Activated CD4-positive, alpha-beta T cell treated with anti-CD3 and anti-CD28 coated beads for 36 hours (primary cell): Measurements from ENCODE around the gene RAP1GAP. TPM values are rescaled to one million over a fixed set of nuclear protein-coding genes. Genes with fewer than 3 reads are reported as not detected.
"Not testable (repeated sequence)": the region's sequence is repeated elsewhere in the genome, so short reads cannot be mapped to it uniquely, and the experiment has no call there.

ENCODE experiments used
- ATAC-seq: fragments of 200-7000 bp; cut with Tn5 transposase; one replicate; pipeline ENCODE4 v1.10.0; 2021; ENCODE audit warnings: mild to moderate bottlenecking, moderate library complexity
- CTCF ChIA-PET: fragments of 350-600 bp; sonication (Branson Sonifier 250); formaldehyde crosslinking; loops from one replicate; lab custom pipeline; 2021; ENCODE audit warnings: antibody characterized with exemption; lab: Charles Lee
- POLR2A ChIA-PET: fragments of 350-600 bp; sonication (Branson Sonifier 250); formaldehyde crosslinking; loops from one replicate; lab custom pipeline; 2021; ENCODE audit warnings: antibody characterized with exemption, inconsistent platforms; lab: Charles Lee
- DNase-seq: peaks from one replicate; pipeline ENCODE4 v3.0.0-alpha.2; 2020
- H3K27ac Mint-ChIP-seq: one replicate; pipeline ENCODE4 v1.8.0; 2021; ENCODE audit warnings: mixed read lengths
- H3K27me3 Mint-ChIP-seq: one replicate; pipeline ENCODE4 v1.8.0; 2021; ENCODE audit warnings: mixed read lengths
- H3K36me3 Mint-ChIP-seq: one replicate; pipeline ENCODE4 v1.8.0; 2021; ENCODE audit warnings: low read depth, mixed read lengths
- H3K4me1 Mint-ChIP-seq: one replicate; pipeline ENCODE4 v1.8.0; 2021; ENCODE audit warnings: mixed read lengths
- H3K4me3 Mint-ChIP-seq: one replicate; pipeline ENCODE4 v1.8.0; 2021; ENCODE audit warnings: mild to moderate bottlenecking, moderate library complexity, mixed read lengths
- H3K9me3 Mint-ChIP-seq: one replicate; pipeline ENCODE4 v1.8.0; 2021; ENCODE audit warnings: low read depth, mixed read lengths
- intact Hi-C, 2 experiments: fragments of 100-400 bp; cut with DNase I in 1 of 2; cut with micrococcal nuclease in 1 of 2; formaldehyde crosslinking; loops; one replicate each; pipeline versions ENCODE4 v1.14.2 to v1.15.1; 2022 to 2024; cut with DNase I, micrococcal nuclease
- total RNA-seq, 2 experiments: library from RNA; stranded (reverse); gene quantifications; one replicate each; pipeline ENCODE4 v1.2.3, GENCODE V29; 2021

Gene RAP1GAP
- total RNA-seq, 2 experiments from 2014 or later, result 2.1 to 2.5 TPM

DNA sequence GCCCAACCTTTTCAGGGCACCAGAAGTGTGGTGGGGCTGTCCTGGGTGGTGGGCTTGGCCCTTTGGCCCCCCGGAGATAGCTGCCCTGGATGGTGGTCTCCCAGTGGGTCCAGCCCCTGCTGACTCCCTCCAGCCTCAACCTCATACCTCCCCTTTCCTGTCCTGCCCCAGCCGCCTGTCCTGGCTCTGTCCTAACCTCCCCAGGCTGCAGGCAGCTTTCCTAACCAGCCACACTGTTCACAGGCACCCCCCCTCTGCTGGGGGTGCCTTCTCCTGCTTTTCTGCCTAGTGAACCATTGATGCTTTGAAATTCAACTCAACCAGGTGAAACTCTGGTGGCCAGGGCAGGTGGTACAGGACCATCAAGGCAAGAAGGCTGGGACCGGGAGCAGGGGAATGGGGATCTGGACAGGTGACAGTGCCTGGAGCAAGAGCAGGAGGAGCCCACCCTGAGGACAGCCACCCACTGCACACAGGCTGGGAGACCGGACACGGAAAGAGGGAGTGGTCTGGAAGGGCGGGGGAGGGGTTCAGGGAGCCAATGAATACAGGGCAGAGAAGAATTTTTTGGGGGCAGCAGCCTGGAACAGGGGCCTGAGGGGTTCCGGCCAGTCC lies 35.9 kb downstream of the RAP1GAP start:
- no peak for DNase-seq
- Mint-ChIP-seq H3K36me3 (no peaks in the 10 kb centered on the region), H3K27ac (no peak overlapping the region), H3K27me3 (peaks cover 4% of the 10 kb centered on the region), H3K4me1 (no peaks in the 10 kb centered on the region), H3K9me3 (no peaks in the 10 kb centered on the region), H3K4me3 (no peak overlapping the region)
- no peak for ATAC-seq
- POLR2A ChIA-PET, result no interaction called here
- CTCF ChIA-PET, result no interaction called here
- intact Hi-C loops, result no loop called here

DNA sequence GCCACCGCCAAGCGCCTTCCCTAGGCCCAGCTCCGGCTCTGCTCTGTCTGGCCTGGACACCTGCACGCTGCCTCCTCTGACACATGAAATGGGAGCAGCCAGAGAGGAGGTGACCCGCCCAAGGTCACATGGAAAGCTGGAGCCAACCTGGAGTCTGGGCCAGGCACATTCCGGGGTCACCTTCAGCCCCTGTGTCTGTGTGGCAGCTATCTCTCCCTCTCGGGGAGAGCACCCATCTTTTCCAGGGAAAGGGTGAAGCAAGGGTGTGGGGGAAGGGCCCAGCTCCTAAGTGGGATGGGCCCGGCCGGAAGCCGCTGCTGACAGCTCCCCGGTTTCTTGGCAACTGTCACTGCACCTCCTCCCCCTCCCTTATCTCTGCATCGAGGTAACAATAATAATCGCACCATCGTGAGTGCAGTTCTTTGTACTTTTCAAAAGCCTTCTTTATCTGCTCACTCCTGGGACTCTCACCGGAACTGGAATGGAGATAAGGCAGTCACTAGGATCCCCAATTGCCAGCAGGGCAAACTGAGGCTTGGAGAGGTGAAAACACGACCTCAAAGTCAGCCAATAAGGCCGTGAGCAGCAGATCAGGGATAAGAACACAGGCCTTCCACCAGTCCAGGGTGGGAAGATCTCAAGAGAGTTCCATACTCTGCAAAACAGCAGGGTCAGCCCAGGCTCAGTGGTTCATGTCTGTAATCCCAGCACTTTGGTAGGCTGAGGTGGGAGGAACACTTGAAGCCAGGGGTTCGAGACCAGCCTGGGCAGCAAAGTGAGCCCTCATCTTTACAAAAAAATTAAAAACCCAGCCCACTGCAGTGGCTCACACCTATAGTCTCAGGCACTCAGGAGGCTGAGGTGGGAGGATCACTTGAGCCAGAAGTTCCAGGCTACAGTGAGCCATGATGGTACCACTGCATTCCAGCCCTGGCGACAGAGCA lies 36.9 kb downstream of the RAP1GAP start:
- no peak overlapping the region for H3K4me3 Mint-ChIP-seq
- peaks cover 4% of the 10 kb centered on the region for H3K27me3 Mint-ChIP-seq
- ATAC-seq, result no peak
- H3K9me3 Mint-ChIP-seq, result no peaks in the 10 kb centered on the region
- intact Hi-C loops, result no loop called here
- no peak overlapping the region for H3K27ac Mint-ChIP-seq
- no peaks in the 10 kb centered on the region for H3K36me3 Mint-ChIP-seq
- POLR2A ChIA-PET, result no interaction called here
- DNase-seq, result no peak
- CTCF ChIA-PET, result no interaction called here
- no peaks in the 10 kb centered on the region for H3K4me1 Mint-ChIP-seq

DNA sequence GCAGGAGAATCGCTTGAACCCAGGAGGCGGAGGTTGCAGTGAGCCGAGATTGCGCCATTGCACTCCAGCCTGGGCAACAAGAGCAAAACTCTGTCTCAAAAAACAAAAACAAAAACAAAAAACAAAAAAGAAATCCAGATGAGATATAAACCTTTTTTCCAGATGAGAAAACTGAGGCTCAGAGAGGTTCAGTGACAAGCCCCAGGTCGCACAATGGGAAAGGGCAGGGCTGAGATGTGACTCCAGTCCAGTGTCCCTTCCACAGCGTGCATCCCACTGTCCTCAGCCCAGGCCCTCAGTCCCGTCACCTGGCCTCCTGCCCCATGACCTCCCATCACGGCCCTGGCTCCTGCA lies 37.6 kb downstream of the RAP1GAP start:
- H3K27me3 Mint-ChIP-seq, H3K27ac Mint-ChIP-seq, intact Hi-C loops, ATAC-seq, H3K4me1 Mint-ChIP-seq, DNase-seq, POLR2A ChIA-PET, H3K4me3 Mint-ChIP-seq, H3K36me3 Mint-ChIP-seq, CTCF ChIA-PET, H3K9me3 Mint-ChIP-seq: not testable (repeated sequence)

DNA sequence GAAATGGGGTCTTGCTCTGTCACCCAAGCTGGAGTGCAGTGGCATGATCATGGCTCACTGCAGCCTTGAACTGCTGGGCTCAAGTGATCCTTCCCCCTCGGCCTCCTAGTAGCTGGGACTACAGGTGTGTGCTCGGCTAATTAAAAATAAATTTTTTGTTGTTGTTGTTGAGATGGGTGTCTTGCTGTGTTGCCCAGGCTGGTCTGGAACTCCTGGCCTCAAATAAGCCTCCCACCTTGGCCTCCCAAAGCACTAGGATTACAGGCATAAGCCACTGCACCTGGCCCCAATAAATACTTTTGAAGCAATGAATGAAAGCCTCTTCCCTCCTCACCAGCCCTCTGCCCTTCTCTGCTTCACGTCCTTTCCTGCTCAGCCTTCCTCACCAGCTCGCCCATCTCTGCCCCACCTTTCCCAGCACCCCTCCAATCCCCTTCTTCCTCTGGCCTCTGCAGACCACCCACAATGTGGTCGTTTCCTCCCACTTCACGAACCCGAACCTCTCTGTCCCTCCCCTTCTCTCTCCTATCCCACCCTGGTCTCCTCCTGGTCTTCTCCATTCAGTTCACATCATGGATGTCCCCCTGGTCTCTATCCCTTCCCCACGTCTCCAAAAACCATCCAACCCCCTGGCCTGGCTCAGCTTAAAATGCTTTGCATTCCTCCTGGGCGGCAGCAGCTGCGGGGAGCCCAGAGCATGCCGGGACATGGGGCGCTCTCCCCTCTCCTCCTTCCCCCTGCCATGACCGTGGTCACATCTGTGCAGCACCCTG lies 38.4 kb downstream of the RAP1GAP start:
- POLR2A ChIA-PET, result no interaction called here
- intact Hi-C loops, result no loop called here
- CTCF ChIA-PET, result no interaction called here
- H3K36me3 Mint-ChIP-seq, result no peaks in the 10 kb centered on the region
- no peaks in the 10 kb centered on the region for H3K4me1 Mint-ChIP-seq
- DNase-seq (no peak), ATAC-seq (no peak)
- no peaks in the 10 kb centered on the region for H3K9me3 Mint-ChIP-seq
- H3K27me3 Mint-ChIP-seq, result peaks cover 4% of the 10 kb centered on the region
- no peak overlapping the region for H3K27ac Mint-ChIP-seq
- H3K4me3 Mint-ChIP-seq, result no peak overlapping the region

DNA sequence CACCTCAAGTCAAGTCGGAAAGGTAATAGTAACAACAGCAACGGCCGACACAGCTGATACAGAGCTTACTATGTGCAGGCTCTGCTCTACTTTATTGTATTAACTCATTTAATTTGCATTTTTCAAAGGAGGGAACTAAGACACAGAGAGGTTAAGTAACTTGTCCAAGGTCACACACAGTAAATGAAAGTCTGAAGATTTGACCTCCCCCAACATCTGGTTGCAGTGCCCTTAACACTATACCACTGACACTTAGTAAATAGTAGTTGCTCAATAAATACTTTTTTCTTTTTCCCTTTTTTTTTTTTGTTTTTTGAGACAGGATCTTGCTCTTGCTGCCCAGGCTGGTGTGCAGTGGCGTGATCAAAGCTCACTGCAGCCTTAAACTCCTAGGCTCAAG lies 39.2 kb downstream of the RAP1GAP start:
- intact Hi-C loops, result no loop called here
- DNase-seq (no peak), ATAC-seq (no peak)
- ChIA-PET POLR2A (no interaction called here), CTCF (no interaction called here)
- Mint-ChIP-seq H3K27ac (no peak overlapping the region), H3K36me3 (no peaks in the 10 kb centered on the region), H3K4me3 (no peak overlapping the region), H3K4me1 (no peaks in the 10 kb centered on the region), H3K27me3 (peaks cover 4% of the 10 kb centered on the region), H3K9me3 (no peaks in the 10 kb centered on the region)

DNA sequence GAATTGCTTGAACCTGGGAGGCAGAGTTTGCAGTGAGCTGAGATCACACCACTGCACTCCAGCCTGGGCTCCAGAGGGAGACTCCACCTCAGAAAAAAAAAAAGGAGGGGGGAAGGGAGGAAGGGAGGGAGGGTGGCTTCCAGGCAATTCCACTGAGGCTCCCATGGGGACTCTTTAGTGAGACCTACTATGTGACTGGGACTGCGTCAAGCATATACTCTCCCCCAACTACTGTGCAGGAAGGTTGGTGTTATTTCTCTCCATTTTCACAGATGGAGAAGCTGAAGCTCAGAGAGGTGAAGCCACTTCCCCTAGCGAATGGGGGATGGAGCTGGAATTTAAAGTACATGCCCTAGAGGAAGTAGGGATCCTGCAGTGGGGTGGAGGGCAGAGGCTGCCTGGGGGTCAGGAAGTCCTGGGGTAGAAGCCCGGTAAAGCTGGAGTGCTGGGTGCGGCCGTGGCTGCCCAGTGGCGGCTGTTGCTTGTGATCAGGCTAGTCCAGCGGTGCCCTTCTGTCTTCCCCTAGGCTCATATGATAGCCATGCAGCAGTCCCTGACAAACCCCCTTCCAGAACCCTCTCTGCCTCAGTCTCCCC lies 40.3 kb downstream of the RAP1GAP start:
- Mint-ChIP-seq H3K9me3 (no peaks in the 10 kb centered on the region), H3K4me1 (no peaks in the 10 kb centered on the region), H3K36me3 (no peaks in the 10 kb centered on the region), H3K27ac (no peak overlapping the region), H3K4me3 (no peak overlapping the region), H3K27me3 (peaks cover 5% of the 10 kb centered on the region)
- CTCF ChIA-PET, result no interaction called here
- ATAC-seq (no peak), DNase-seq (no peak)
- POLR2A ChIA-PET, result no interaction called here
- intact Hi-C loops, result no loop called here

DNA sequence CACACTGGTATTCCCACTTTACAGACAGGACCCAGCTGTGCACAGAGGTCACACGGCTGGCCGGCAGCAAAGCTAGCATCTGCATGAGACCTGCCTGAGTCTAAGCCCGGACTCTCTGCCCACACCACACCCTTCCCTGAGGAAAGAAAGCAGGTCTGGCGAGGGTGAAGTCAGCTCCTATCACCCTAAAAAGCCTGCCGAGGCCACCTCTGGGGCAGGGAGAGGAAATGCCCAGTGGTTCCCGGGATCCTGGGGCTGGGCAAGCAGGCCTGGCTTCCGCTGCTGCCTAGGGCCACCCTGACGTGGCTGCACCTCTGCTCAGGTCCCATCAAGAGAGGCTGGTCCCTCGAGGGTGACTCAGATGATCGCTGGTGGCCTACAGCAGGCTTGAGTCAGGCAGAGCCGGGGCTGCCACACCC lies 42.2 kb downstream of the RAP1GAP start:
- Mint-ChIP-seq H3K9me3 (no peaks in the 10 kb centered on the region), H3K27me3 (peaks cover 10% of the 10 kb centered on the region), H3K36me3 (no peaks in the 10 kb centered on the region), H3K27ac (no peak overlapping the region), H3K4me1 (peaks cover 2% of the 10 kb centered on the region), H3K4me3 (no peak overlapping the region)
- CTCF ChIA-PET, result no interaction called here
- DNase-seq, result no peak
- ATAC-seq, result no peak
- intact Hi-C loops, result no loop called here
- POLR2A ChIA-PET, result interaction anchor here (0.6 kb wide), 1 partner anchor 10 kb away, joined by 8 read pairs; no protein-coding TSS in a partner anchor

DNA sequence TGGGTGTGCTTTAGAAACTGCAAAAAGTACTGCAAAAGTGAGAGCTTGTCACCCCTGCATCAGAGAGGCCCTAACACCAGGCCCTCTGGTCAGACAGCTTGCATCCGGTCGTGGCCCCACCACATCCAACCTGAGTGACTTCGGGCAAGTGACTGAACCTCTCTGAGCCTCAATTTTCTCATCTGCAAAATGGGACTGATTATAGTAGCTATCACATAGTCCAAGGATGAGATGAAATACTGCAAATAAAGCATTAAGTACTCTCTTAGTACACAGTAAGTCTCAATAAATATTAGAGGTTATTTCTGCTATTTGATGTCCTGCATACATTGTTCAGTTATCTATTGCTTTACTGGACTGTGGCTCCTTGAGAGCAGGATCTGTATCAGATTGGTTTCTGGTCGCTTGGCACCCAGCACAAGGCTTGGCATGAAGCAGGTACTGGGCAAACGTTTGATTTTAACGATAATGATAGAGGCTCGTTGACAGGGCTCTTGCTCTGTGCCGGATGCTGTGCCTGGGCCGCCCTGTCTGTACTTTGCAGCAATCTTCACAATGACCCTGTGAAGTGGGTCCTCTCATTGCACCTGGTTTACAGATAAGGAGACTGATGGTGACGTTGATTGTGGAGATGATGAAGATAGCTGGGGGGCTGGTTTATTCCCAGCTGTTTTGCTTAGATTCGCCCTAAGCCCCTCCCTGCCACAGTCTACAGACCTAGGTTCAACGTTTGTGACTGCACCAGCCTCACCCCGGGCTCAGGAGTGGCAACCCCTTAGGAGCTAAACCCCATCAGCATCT lies 43.6 kb downstream of the RAP1GAP start:
- H3K4me1 Mint-ChIP-seq, result peaks cover 2% of the 10 kb centered on the region
- H3K36me3 Mint-ChIP-seq, result no peaks in the 10 kb centered on the region
- intact Hi-C loops, result no loop called here
- no peak overlapping the region for H3K27ac Mint-ChIP-seq
- DNase-seq, result no peak
- peaks cover 19% of the 10 kb centered on the region for H3K27me3 Mint-ChIP-seq
- no peak overlapping the region for H3K4me3 Mint-ChIP-seq
- POLR2A ChIA-PET, result interaction anchor here (0.6 kb wide), 1 partner anchor 58 kb away, joined by 4 read pairs; no protein-coding TSS in a partner anchor
- no peak for ATAC-seq
- no peaks in the 10 kb centered on the region for H3K9me3 Mint-ChIP-seq
- CTCF ChIA-PET, result interaction anchor here (1.0 to 1.1 kb wide), 2 partner anchors 15 to 30 kb away, joined by 3 to 8 read pairs; no protein-coding TSS in a partner anchor

DNA sequence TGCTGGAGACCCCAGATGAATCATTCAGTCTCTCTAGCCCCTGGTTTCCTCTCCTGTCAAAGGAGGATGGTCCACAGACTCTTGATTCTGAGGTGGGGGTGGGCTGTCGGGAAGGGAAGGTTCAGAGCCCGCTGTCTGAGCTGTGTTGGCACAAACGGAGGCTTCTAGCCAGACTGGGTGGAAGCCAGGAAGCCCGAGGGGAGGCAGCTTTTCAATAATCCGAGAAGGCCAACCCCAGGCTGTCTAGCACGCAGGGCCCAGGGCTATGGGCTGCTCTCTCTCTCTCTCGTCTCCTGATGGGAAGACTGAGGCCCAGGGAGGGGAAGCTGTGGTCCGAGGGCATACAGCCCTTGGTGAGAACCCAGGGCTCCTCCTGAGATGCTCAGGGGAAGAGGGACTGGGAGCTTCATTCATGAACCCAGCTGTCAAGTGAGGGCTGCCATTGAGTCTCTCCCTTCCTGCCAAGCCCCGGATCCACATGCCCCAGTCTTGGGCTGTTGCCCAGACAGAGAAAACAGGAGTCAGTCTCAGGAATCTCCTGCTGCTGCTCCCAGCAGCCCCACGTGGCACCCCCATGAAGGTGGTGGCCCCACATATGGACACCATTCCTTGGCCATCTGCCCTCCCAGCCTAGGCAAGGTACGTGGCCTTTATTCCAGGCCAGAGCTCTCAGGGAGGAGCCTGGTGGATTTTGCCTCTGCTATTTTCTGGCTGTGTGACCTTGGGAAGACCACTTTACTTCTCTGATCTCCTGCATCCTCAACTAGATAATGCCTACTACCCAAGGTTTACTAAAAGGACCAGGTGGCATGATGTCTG lies 44.4 kb downstream of the RAP1GAP start:
- Mint-ChIP-seq H3K27ac (no peak overlapping the region), H3K27me3 (peaks cover 20% of the 10 kb centered on the region), H3K36me3 (no peaks in the 10 kb centered on the region), H3K4me3 (no peak overlapping the region), H3K9me3 (no peaks in the 10 kb centered on the region), H3K4me1 (peaks cover 2% of the 10 kb centered on the region)
- intact Hi-C loops, result no loop called here
- ATAC-seq, result no peak
- no peak for DNase-seq
- ChIA-PET POLR2A (interaction anchor here (0.6 kb wide), 1 partner anchor 58 kb away, joined by 4 read pairs; no protein-coding TSS in a partner anchor), CTCF (interaction anchor here (0.6 to 1.1 kb wide), 3 partner anchors 14 to 29 kb away, joined by 3 to 8 read pairs (median 4); no protein-coding TSS in a partner anchor)

DNA sequence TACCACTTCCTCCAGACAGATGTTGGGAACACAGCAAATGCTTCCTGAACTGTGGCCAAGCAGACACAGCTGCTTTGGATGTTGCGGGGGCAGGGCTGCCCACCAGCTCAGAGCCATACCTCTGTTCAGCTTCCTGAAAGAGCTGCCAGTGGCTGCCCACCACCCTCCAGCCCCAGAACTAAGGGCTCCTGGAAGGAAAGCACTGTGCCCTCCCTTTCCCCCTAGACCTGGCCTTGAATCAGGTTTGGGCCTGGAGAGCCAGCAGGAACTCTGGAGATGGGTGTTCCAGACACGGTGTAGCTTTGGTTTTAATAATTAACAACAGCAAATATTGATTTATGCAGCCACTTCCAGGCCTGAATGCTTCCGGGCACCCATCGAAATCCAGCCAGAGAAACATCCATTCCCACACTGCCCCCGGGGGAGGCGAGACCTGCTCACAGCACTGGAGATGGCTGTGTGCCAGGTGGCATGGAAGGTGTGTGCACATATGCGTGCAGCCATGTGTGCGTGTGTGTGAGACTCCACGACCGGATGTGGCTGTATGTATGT lies 45.7 kb downstream of the RAP1GAP start:
- CTCF ChIA-PET, result no interaction called here
- intact Hi-C loops, result loop anchor here in 1 of 2 experiments (2.0 kb wide), 1 partner anchor 35 kb away; no protein-coding TSS in a partner anchor
- POLR2A ChIA-PET, result no interaction called here

More for the DNA sequence above, 45.7 kb downstream of the RAP1GAP start:
- Mint-ChIP-seq H3K27me3 (peaks cover 21% of the 10 kb centered on the region), H3K4me1 (peaks cover 2% of the 10 kb centered on the region), H3K9me3 (no peaks in the 10 kb centered on the region), H3K36me3 (no peaks in the 10 kb centered on the region), H3K4me3 (no peak overlapping the region), H3K27ac (no peak overlapping the region)
- ATAC-seq, result no peak
- no peak for DNase-seq
